ENCODE measurements around the gene DGKB. TPM values are rescaled to one million over a fixed set of nuclear protein-coding genes. Genes with fewer than 3 reads are reported as not detected.

DGKB gene
- polyA plus RNA-seq, 1 donor (not counting 4 experiments of a cell fraction or from before 2014, with no cell fraction given): 0.01 TPM

DNA sequence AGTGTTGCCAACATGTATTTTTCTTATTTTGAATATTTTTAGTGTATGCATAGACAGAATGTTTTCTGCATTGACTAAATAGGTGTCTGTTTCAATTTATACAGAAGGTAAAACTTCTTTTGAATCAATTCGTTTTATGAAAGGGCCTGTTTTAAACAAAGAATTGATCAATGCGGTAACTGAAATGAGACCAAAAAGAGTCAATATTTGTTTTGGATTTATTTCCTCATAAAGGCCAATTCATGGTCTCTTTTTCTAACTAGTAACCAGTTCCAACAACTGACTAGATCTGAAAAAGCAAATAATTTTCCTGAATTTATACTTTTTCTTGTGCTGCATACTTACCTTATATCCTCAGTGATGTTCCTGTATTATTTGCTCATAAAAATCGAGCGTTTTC is 320.5 kb downstream of the DGKB start:
- Histone ChIP-seq H3K4me2 (ENCODE audit: control insufficient read depth, extremely low read depth, insufficient read depth, low read depth, low read length) (no peak overlapping the region), H3K9me1 (ENCODE audit: control insufficient read depth, extremely low read depth, insufficient read depth, low read length) (no peaks in the 10 kb centered on the region), H3K4me1 (ENCODE audit: control insufficient read depth, extremely low read depth, insufficient read depth, low read length) (no peaks in the 10 kb centered on the region), H2AFZ (ENCODE audit: control insufficient read depth, low read length) (no peak overlapping the region), H3K9ac (ENCODE audit: control insufficient read depth, extremely low read depth, insufficient read depth, low read length) (no peak overlapping the region), H3K79me2 (ENCODE audit: control insufficient read depth, insufficient read depth, low read length) (no peaks in the 10 kb centered on the region), H3K27me3 (ENCODE audit: control insufficient read depth, extremely low read depth, insufficient read depth, low read length) (no peaks in the 10 kb centered on the region), H3K27ac (ENCODE audit: control insufficient read depth, insufficient read depth, low read length) (no peak overlapping the region), H3K9me3 (ENCODE audit: control insufficient read depth, low read depth, low read length) (no peaks in the 10 kb centered on the region), H3K4me3 (ENCODE audit: control insufficient read depth in 2 of 3, extremely low read depth in 1 of 3, insufficient read depth in 2 of 3, low read depth in 1 of 3, low read length in 3 of 3) (no peak overlapping the region), H3K36me3 (ENCODE audit: control insufficient read depth in 2 of 2, extremely low read depth in 1 of 2, insufficient read depth in 2 of 2, low read length in 2 of 2) (no peaks in the 10 kb centered on the region), H4K20me1 (ENCODE audit: control insufficient read depth, extremely low read depth, insufficient read depth, low read length) (no peaks in the 10 kb centered on the region)
- DNase-seq (ENCODE audit: low read depth, low spot score) (no peak), FAIRE-seq (no peak)
- TF ChIP-seq EZH2 (IDR thresholded peaks at IDR 0.05; ENCODE audit: low read length) (no peak), CTCF (optimal IDR thresholded peaks at IDR 0.05 in 1 of 3, IDR thresholded peaks at IDR 0.05 in 1 of 3, conservative IDR thresholded peaks at IDR 0.05 in 1 of 3; ENCODE audit: extremely low read depth in 1 of 3, insufficient read depth in 2 of 3, low read length in 3 of 3) (no peak)
- dilution Hi-C loops (cut with MboI; ENCODE audit: extremely low pct_ligation_motif_present, low sequenced_read_pairs): no loop called here

- DNase-seq (ENCODE audit: low read depth, low spot score) (no peak), FAIRE-seq (no peak)
- Histone ChIP-seq H3K79me2 (ENCODE audit: control insufficient read depth, insufficient read depth, low read length) (no peaks in the 10 kb centered on the region), H3K27me3 (ENCODE audit: control insufficient read depth, extremely low read depth, insufficient read depth, low read length) (no peaks in the 10 kb centered on the region), H3K4me3 (ENCODE audit: control insufficient read depth in 2 of 3, extremely low read depth in 1 of 3, insufficient read depth in 2 of 3, low read depth in 1 of 3, low read length in 3 of 3) (no peak overlapping the region), H3K9me3 (ENCODE audit: control insufficient read depth, low read depth, low read length) (no peaks in the 10 kb centered on the region), H3K9ac (ENCODE audit: control insufficient read depth, extremely low read depth, insufficient read depth, low read length) (no peak overlapping the region), H3K27ac (ENCODE audit: control insufficient read depth, insufficient read depth, low read length) (no peak overlapping the region), H2AFZ (ENCODE audit: control insufficient read depth, low read length) (no peak overlapping the region), H3K4me1 (ENCODE audit: control insufficient read depth, extremely low read depth, insufficient read depth, low read length) (no peaks in the 10 kb centered on the region), H3K36me3 (ENCODE audit: control insufficient read depth in 2 of 2, extremely low read depth in 1 of 2, insufficient read depth in 2 of 2, low read length in 2 of 2) (no peaks in the 10 kb centered on the region), H4K20me1 (ENCODE audit: control insufficient read depth, extremely low read depth, insufficient read depth, low read length) (no peaks in the 10 kb centered on the region), H3K4me2 (ENCODE audit: control insufficient read depth, extremely low read depth, insufficient read depth, low read depth, low read length) (no peak overlapping the region), H3K9me1 (ENCODE audit: control insufficient read depth, extremely low read depth, insufficient read depth, low read length) (no peaks in the 10 kb centered on the region)
- TF ChIP-seq CTCF (optimal IDR thresholded peaks at IDR 0.05 in 1 of 3, IDR thresholded peaks at IDR 0.05 in 1 of 3, conservative IDR thresholded peaks at IDR 0.05 in 1 of 3; ENCODE audit: extremely low read depth in 1 of 3, insufficient read depth in 2 of 3, low read length in 3 of 3) (no peak), EZH2 (IDR thresholded peaks at IDR 0.05; ENCODE audit: low read length) (no peak)
- dilution Hi-C loops (cut with MboI; ENCODE audit: extremely low pct_ligation_motif_present, low sequenced_read_pairs): no loop called here
Observed at GRCh38 chr7:14579971-14580370, 322.6 kb downstream of the DGKB start.

Measured in keratinocyte (primary cell).